IMR-90 (cell line): ENCODE results near the gene HIVEP3. TPM values are rescaled to one million over a fixed set of nuclear protein-coding genes. Genes with fewer than 3 reads are reported as not detected.

ENCODE experiments used
- ATAC-seq: fragments of 200-7000 bp; cut with Tn5 transposase; 2 replicates; pipeline ENCODE4 v1.9.1; 2020; ENCODE audit warnings: low read depth, mild to moderate bottlenecking, moderate library complexity
- BruUV-seq: library from RNA; stranded (reverse); fragments of 400-500 nt; replicated peaks from 2 replicates; lab custom pipeline; 2021; lab: Mats Ljungman, UMichigan
- CTCF ChIA-PET: fragments of 300-600 bp; formaldehyde crosslinking; extraction: SDS; loops from one replicate; lab custom pipeline; 2021; ENCODE audit warnings: antibody characterized with exemption; lab: Yijun Ruan, JAX
- POLR2A ChIA-PET: fragments of 300-600 bp; sonication (Branson Sonifier 250); formaldehyde crosslinking; loops from one replicate; lab custom pipeline; 2022; ENCODE audit warnings: antibody characterized with exemption; ENCODE audit not compliant: unreplicated experiment; lab: Charles Lee
- DNase-seq: peaks from one replicate; pipeline ENCODE4 v3.0.0; 2013
- H2AFZ ChIP-seq: replicated peaks from 2 replicates; pipeline ENCODE3; 2013; ENCODE audit warnings: low read length, mild to moderate bottlenecking; ENCODE audit not compliant: poor library complexity
- H2AK5ac ChIP-seq: 2 replicates; pipeline ENCODE4 v1.6.1; 2013; ENCODE audit warnings: low read depth, low read length, inconsistent platforms
- H2AK9ac ChIP-seq: replicated peaks from 2 replicates; pipeline ENCODE3; 2013; ENCODE audit warnings: mild to moderate bottlenecking, low read depth, low read length, moderate library complexity; ENCODE audit not compliant: poor library complexity
- H2BK120ac ChIP-seq: 2 replicates; pipeline ENCODE4 v1.6.1; 2013; ENCODE audit warnings: low read depth, low read length, inconsistent platforms
- H2BK15ac ChIP-seq: 3 replicates; pipeline ENCODE4 v1.6.1; 2013; ENCODE audit warnings: low read depth, low read length, inconsistent platforms
- H2BK20ac ChIP-seq: 2 replicates; pipeline ENCODE4 v1.6.1; 2013; ENCODE audit warnings: low read depth, mild to moderate bottlenecking, inconsistent platforms, low read length, moderate library complexity
- H2BK5ac ChIP-seq: 2 replicates; pipeline ENCODE4 v1.6.1; 2013; ENCODE audit warnings: mild to moderate bottlenecking, low read depth, low read length, inconsistent platforms; ENCODE audit not compliant: poor library complexity, severe bottlenecking
- H3K14ac ChIP-seq: replicated peaks from 2 replicates; pipeline ENCODE4 v1.6.1; 2013; ENCODE audit warnings: low read depth, low read length, inconsistent platforms
- H3K18ac ChIP-seq: 2 replicates; pipeline ENCODE4 v1.6.1; 2013; ENCODE audit warnings: low read depth, low read length, control low read depth
- H3K23ac ChIP-seq: 2 replicates; pipeline ENCODE4 v1.6.1; 2013; ENCODE audit warnings: low read depth, low read length, inconsistent platforms
- H3K27ac ChIP-seq: 2 replicates; pipeline ENCODE4 v1.5.1; 2013; ENCODE audit warnings: mild to moderate bottlenecking, control low read depth, low read length; ENCODE audit not compliant: insufficient read depth
- H3K27me3 ChIP-seq: 2 replicates; pipeline ENCODE4 v1.6.1; 2013; ENCODE audit warnings: low read length; ENCODE audit not compliant: control insufficient read depth, insufficient read depth
- H3K36me3 ChIP-seq: 2 replicates; pipeline ENCODE4 v1.6.1; 2013; ENCODE audit warnings: low read length, mixed read lengths; ENCODE audit not compliant: control insufficient read depth, insufficient read depth
- H3K4ac ChIP-seq: 2 replicates; pipeline ENCODE4 v1.6.1; 2013; ENCODE audit warnings: low read depth, low read length, inconsistent platforms
- H3K4me1 ChIP-seq: 2 replicates; pipeline ENCODE4 v1.6.1; 2013; ENCODE audit warnings: low read length, mixed read lengths; ENCODE audit not compliant: control insufficient read depth, insufficient read depth
- H3K4me2 ChIP-seq: 2 replicates; pipeline ENCODE4 v1.6.1; 2013; ENCODE audit warnings: low read depth, mild to moderate bottlenecking, control low read depth, low read length, moderate library complexity
- H3K4me3 ChIP-seq: 2 replicates; pipeline ENCODE4 v1.5.1; 2013; ENCODE audit warnings: low read depth, mild to moderate bottlenecking, control low read depth, low read length, moderate library complexity; ENCODE audit not compliant: insufficient read depth
- H3K56ac ChIP-seq: 2 replicates; pipeline ENCODE4 v1.6.1; 2013; ENCODE audit warnings: low read length, inconsistent platforms; ENCODE audit not compliant: insufficient read depth; ENCODE audit errors: extremely low read depth
- H3K79me1 ChIP-seq, 2 experiments: 2 replicates each; pipeline ENCODE4 v1.6.1; 2013; ENCODE audit warnings: low read length in 2 of 2, inconsistent platforms in 1 of 2, low read depth in 1 of 2
- H3K9ac ChIP-seq: 2 replicates; pipeline ENCODE4 v1.6.1; 2013; ENCODE audit warnings: low read depth, low read length, control low read depth
- H3K9me1 ChIP-seq: 2 replicates; pipeline ENCODE4 v1.6.1; 2013; ENCODE audit warnings: low read length, inconsistent platforms; ENCODE audit not compliant: insufficient read depth
- H3K9me3 ChIP-seq: 2 replicates; pipeline ENCODE4 v1.6.1; 2013; ENCODE audit warnings: low read length; ENCODE audit not compliant: control insufficient read depth, insufficient read depth
- H4K20me1 ChIP-seq: 2 replicates; pipeline ENCODE4 v1.6.1; 2013; ENCODE audit warnings: low read length, inconsistent platforms; ENCODE audit not compliant: insufficient read depth
- H4K5ac ChIP-seq: 2 replicates; pipeline ENCODE4 v1.6.1; 2013; ENCODE audit warnings: mild to moderate bottlenecking, low read depth, low read length, control low read depth
- H4K8ac ChIP-seq, 2 experiments: 2 replicates each; pipeline ENCODE4 v1.6.1; 2013; ENCODE audit warnings: low read depth in 2 of 2, low read length in 2 of 2, control low read depth in 1 of 2, inconsistent platforms in 1 of 2
- H4K91ac ChIP-seq: 2 replicates; pipeline ENCODE4 v1.6.1; 2013; ENCODE audit warnings: low read depth, low read length, inconsistent platforms; ENCODE audit not compliant: insufficient read depth
- BHLHE40 ChIP-seq: fragments of 150-350 bp; IDR thresholded peaks from 2 replicates; pipeline ENCODE4 v1.6.1; 2016; ENCODE audit warnings: mild to moderate bottlenecking, low read depth, low read length
- CHD1 ChIP-seq: IDR thresholded peaks from 2 replicates; pipeline ENCODE4 v1.6.1; 2012; ENCODE audit warnings: low read depth, low read length, improper control_type of control experiment
- FOS ChIP-seq: fragments of 150-350 bp; IDR thresholded peaks from 2 replicates; pipeline ENCODE4 v1.6.1; 2016; ENCODE audit warnings: low read depth, low read length
- MAZ ChIP-seq: IDR thresholded peaks from 2 replicates; pipeline ENCODE4 v1.6.1; 2012; ENCODE audit warnings: low read depth, mild to moderate bottlenecking, low read length, improper control_type of control experiment, moderate library complexity, borderline replicate concordance
- RFX5 ChIP-seq: IDR thresholded peaks from 2 replicates; pipeline ENCODE4 v1.8.0; 2012; ENCODE audit warnings: low read depth, mild to moderate bottlenecking, low read length, moderate library complexity
- WGBS, 2 experiments: methylation state at CpG; one replicate each; pipeline versions ENCODE4 v1.1.5 to v1.1.7; 2013; ENCODE audit warnings: missing lambda C conversion rate in 2 of 2; ENCODE audit not compliant: insufficient read length in 1 of 2; ENCODE audit errors: extremely low coverage in 2 of 2; 5-methylcytosine and 5-hydroxymethylcytosine counted together
- dilution Hi-C: fragments of 300-500 bp; cut with HindIII; formaldehyde crosslinking; loops from one replicate; pipeline ENCODE4 v1.14.3; 2018; ENCODE audit warnings: low sequenced_read_pairs; ENCODE audit not compliant: unreplicated experiment
- in situ Hi-C: fragments of 300-500 bp; cut with MboI; formaldehyde crosslinking; loops from 3 replicates; pipeline ENCODE4 v1.14.3; 2019; ENCODE audit warnings: low sequenced_read_pairs, inconsistent platforms, mixed read lengths
- intact Hi-C: fragments of 100-400 bp; cut with micrococcal nuclease; formaldehyde crosslinking; loops from 2 replicates; pipeline ENCODE4 v1.10.0; 2022
- polyA plus RNA-seq, 3 experiments: library from polyadenylated mRNA; depleted of rRNA; stranded (reverse); fragments of >200 nt; gene quantifications; 2 replicates each; pipeline ENCODE4 v1.2.3, GENCODE V29; 2012; ENCODE audit warnings: low replicate concordance in 1 of 3
- total RNA-seq: library from RNA; depleted of rRNA; stranded (reverse); fragments of >200 nt; gene quantifications from 2 replicates; pipeline ENCODE4 v1.2.3, GENCODE V29; 2012
- TF ChIP-seq, protein P1 (sequence below): fragments of 150-350 bp; IDR thresholded peaks from 2 replicates; pipeline ENCODE4 v1.6.1; 2016; ENCODE audit warnings: low read depth, mild to moderate bottlenecking, low read length, moderate library complexity, borderline replicate concordance

Gene HIVEP3
- total and polyA plus RNA-seq, 2 of the 4 experiments (the other 2 are of a cell fraction): 1.4 to 4.0 TPM

DNA sequence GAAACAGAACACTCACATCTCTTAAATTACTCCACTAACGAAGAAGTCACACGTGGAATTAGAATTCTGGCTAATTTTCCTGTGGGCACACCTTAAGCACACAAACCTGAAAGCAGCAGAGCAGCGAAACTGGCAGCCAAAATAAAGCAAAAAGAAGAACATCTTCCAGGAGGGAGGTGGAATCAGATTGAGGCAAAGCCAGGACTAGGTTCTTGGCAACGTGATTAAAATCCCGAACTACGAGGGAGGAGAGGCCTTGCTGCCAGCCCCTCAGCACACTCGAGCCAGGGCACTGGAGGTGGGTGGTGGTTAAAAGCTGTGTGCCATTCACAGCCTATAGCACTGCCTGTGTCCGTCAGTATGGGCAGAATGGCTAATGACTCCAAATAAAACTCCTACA, 58.0 kb downstream of the HIVEP3 start:
- no peak overlapping the region for H2AFZ ChIP-seq
- H3K79me1 ChIP-seq: no peaks in the 10 kb centered on the region
- no peak overlapping the region for H3K27ac ChIP-seq
- peaks cover 5% of the 10 kb centered on the region; the same call in 1 of the 2 replicates for H3K9me1 ChIP-seq
- no TSS peak for BruUV-seq
- in situ Hi-C loops (no loop called here), intact Hi-C loops (no loop called here), dilution Hi-C loops (no loop called here)
- no peak overlapping the region for H3K56ac ChIP-seq
- ATAC-seq: no peak
- H4K20me1 ChIP-seq: peaks cover 5% of the 10 kb centered on the region
- no peak overlapping the region for H3K4ac ChIP-seq
- no peaks in the 10 kb centered on the region for H3K9me3 ChIP-seq
- WGBS, 2 experiments: 92% methylated on average over 2 of the region's 8 CpGs; no CpG with 5 or more reads in 1 of the 2 experiments
- H2BK5ac ChIP-seq: no peak overlapping the region
- no peak overlapping the region for H2BK20ac ChIP-seq
- H4K91ac ChIP-seq: no peak overlapping the region
- POLR2A ChIA-PET: no interaction called here
- TF ChIP-seq MAZ (no peak), RFX5 (no peak), BHLHE40 (no peak), FOS (no peak), CHD1 (no peak)
- TF ChIP-seq, protein P1, sequence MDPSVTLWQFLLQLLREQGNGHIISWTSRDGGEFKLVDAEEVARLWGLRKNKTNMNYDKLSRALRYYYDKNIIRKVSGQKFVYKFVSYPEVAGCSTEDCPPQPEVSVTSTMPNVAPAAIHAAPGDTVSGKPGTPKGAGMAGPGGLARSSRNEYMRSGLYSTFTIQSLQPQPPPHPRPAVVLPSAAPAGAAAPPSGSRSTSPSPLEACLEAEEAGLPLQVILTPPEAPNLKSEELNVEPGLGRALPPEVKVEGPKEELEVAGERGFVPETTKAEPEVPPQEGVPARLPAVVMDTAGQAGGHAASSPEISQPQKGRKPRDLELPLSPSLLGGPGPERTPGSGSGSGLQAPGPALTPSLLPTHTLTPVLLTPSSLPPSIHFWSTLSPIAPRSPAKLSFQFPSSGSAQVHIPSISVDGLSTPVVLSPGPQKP: no peak
- no peak overlapping the region for H3K14ac ChIP-seq
- no peak overlapping the region for H3K18ac ChIP-seq
- H3K27me3 ChIP-seq: no peaks in the 10 kb centered on the region; the same call in 1 of the 2 replicates
- DNase-seq: no peak
- CTCF ChIA-PET: no interaction called here
- no peaks in the 10 kb centered on the region for H3K36me3 ChIP-seq
- no peak overlapping the region for H4K8ac ChIP-seq
- H3K9ac ChIP-seq: no peak overlapping the region
- H4K5ac ChIP-seq: no peak overlapping the region
- H3K4me2 ChIP-seq: no peak overlapping the region
- 0 out of 2 replicates have a peak overlapping the region, but pooled peaks have one; percentile 5 for H2AK5ac ChIP-seq
- no peak overlapping the region for H2BK15ac ChIP-seq
- peaks cover 11% of the 10 kb centered on the region for H3K4me1 ChIP-seq
- no peak overlapping the region for H3K23ac ChIP-seq
- no peak overlapping the region for H2AK9ac ChIP-seq
- no peak overlapping the region for H3K4me3 ChIP-seq
- no peak overlapping the region for H2BK120ac ChIP-seq
